ENCODE data around the gene UBN2. TPM values are rescaled to one million over a fixed set of nuclear protein-coding genes. Genes with fewer than 3 reads are reported as not detected.
"Not testable (repeated sequence)": the region's sequence is repeated elsewhere in the genome, so short reads cannot be mapped to it uniquely, and the experiment has no call there.

Gene UBN2
- total RNA-seq, 2 donors from 2014 or later, result 14.4 to 19.3 TPM

GRCh38 chr7:139205843-139206242 is 25.2 kb upstream of the UBN2 start:
- TF ChIP-seq CTCF (IDR thresholded peaks at IDR 0.05), result no peak
- H3K27me3 ChIP-seq, result no peaks in the 10 kb centered on the region
- intact Hi-C loops (cut with DNase I), result no loop called here

GRCh38 chr7:139212133-139212532 is 18.9 kb upstream of the UBN2 start:
- intact Hi-C loops (cut with DNase I), result no loop called here

More at GRCh38 chr7:139205843-139206242, 25.2 kb upstream of the UBN2 start:
- no peak overlapping the region for H3K27ac ChIP-seq
- no peak overlapping the region for H3K9ac ChIP-seq (ENCODE audit: low read depth in 2 of 2, low read length in 2 of 2)
- no peaks in the 10 kb centered on the region for H3K36me3 ChIP-seq
- no peaks in the 10 kb centered on the region for H3K9me3 ChIP-seq
- H3K4me3 ChIP-seq, result no peak overlapping the region
- DNase-seq, result no peak
- H3K4me1 ChIP-seq, result no peaks in the 10 kb centered on the region

GRCh38 chr7:139213489-139213888 is 17.5 kb upstream of the UBN2 start:
- intact Hi-C loops (cut with DNase I); H3K9me3 ChIP-seq: not testable (repeated sequence)

More at GRCh38 chr7:139212133-139212532, 18.9 kb upstream of the UBN2 start:
- Histone ChIP-seq H3K27me3 (no peaks in the 10 kb centered on the region), H3K4me3 (no peak overlapping the region), H3K9ac (ENCODE audit: low read depth in 2 of 2, low read length in 2 of 2) (no peak overlapping the region), H3K4me1 (no peaks in the 10 kb centered on the region), H3K27ac (no peak overlapping the region), H3K9me3 (no peaks in the 10 kb centered on the region), H3K36me3 (no peaks in the 10 kb centered on the region)
- TF ChIP-seq CTCF (IDR thresholded peaks at IDR 0.05), result no peak
- DNase-seq, result no peak

GRCh38 chr7:139218173-139218572 is 12.9 kb upstream of the UBN2 start:
- Histone ChIP-seq H3K27ac (no peak overlapping the region), H3K9ac (ENCODE audit: low read depth in 2 of 2, low read length in 2 of 2) (no peak overlapping the region), H3K4me3 (no peak overlapping the region), H3K9me3 (no peaks in the 10 kb centered on the region), H3K36me3 (no peaks in the 10 kb centered on the region), H3K27me3 (no peaks in the 10 kb centered on the region), H3K4me1 (no peaks in the 10 kb centered on the region)
- TF ChIP-seq CTCF (IDR thresholded peaks at IDR 0.05), result no peak
- intact Hi-C loops (cut with DNase I), result no loop called here
- no peak for DNase-seq

More at GRCh38 chr7:139213489-139213888, 17.5 kb upstream of the UBN2 start:
- H3K9ac ChIP-seq (ENCODE audit: low read depth in 2 of 2, low read length in 2 of 2); DNase-seq; H3K4me1 ChIP-seq; H3K36me3 ChIP-seq; H3K4me3 ChIP-seq; H3K27ac ChIP-seq; H3K27me3 ChIP-seq: not testable (repeated sequence)

- H3K9ac ChIP-seq (ENCODE audit: low read depth in 2 of 2, low read length in 2 of 2), result no peak overlapping the region
These were observed 6.8 kb upstream of the UBN2 start for GRCh38 chr7:139224219-139224618.

GRCh38 chr7:139224836-139225235 is 6.2 kb upstream of the UBN2 start:
- intact Hi-C loops (cut with DNase I); H3K27me3 ChIP-seq; DNase-seq; H3K4me3 ChIP-seq; H3K9me3 ChIP-seq; H3K4me1 ChIP-seq; H3K36me3 ChIP-seq; H3K27ac ChIP-seq; H3K9ac ChIP-seq (ENCODE audit: low read depth in 2 of 2, low read length in 2 of 2): not testable (repeated sequence)

More at GRCh38 chr7:139224219-139224618, 6.8 kb upstream of the UBN2 start:
- no peaks in the 10 kb centered on the region for H3K27me3 ChIP-seq
- no peaks in the 10 kb centered on the region for H3K4me1 ChIP-seq
- H3K36me3 ChIP-seq, result no peaks in the 10 kb centered on the region
- no peak overlapping the region for H3K4me3 ChIP-seq
- no peak overlapping the region for H3K27ac ChIP-seq
- intact Hi-C loops (cut with DNase I), result no loop called here
- no peaks in the 10 kb centered on the region for H3K9me3 ChIP-seq
- no peak for DNase-seq
- TF ChIP-seq CTCF (IDR thresholded peaks at IDR 0.05), result no peak

GRCh38 chr7:139225286-139226157 is 5.5 kb upstream of the UBN2 start:
- H3K9me3 ChIP-seq; H3K27ac ChIP-seq; H3K4me1 ChIP-seq; H3K4me3 ChIP-seq; H3K9ac ChIP-seq (ENCODE audit: low read depth in 2 of 2, low read length in 2 of 2); DNase-seq; H3K27me3 ChIP-seq; H3K36me3 ChIP-seq; intact Hi-C loops (cut with DNase I): not testable (repeated sequence)

- H3K4me3 ChIP-seq; H3K9ac ChIP-seq (ENCODE audit: low read depth in 2 of 2, low read length in 2 of 2); H3K27me3 ChIP-seq; intact Hi-C loops (cut with DNase I); H3K4me1 ChIP-seq; H3K9me3 ChIP-seq; DNase-seq; H3K27ac ChIP-seq; H3K36me3 ChIP-seq: not testable (repeated sequence)
These were observed 4.9 kb upstream of the UBN2 start for GRCh38 chr7:139226158-139226515.

- H3K27me3 ChIP-seq; H3K36me3 ChIP-seq; H3K27ac ChIP-seq; H3K4me3 ChIP-seq; intact Hi-C loops (cut with DNase I); DNase-seq; H3K4me1 ChIP-seq; H3K9me3 ChIP-seq; H3K9ac ChIP-seq (ENCODE audit: low read depth in 2 of 2, low read length in 2 of 2): not testable (repeated sequence)
These were observed 4.0 kb upstream of the UBN2 start for GRCh38 chr7:139226988-139227488.
